Astrocyte of the cerebellum (primary cell): ENCODE data around the gene DGCR8.

Experiments
- DNase-seq: peaks from one replicate; pipeline ENCODE4 v3.0.0-alpha.2; 2011; ENCODE audit warnings: low read depth
- H3K4me3 ChIP-seq: 2 replicates; pipeline ENCODE4 v1.5.1; 2011; ENCODE audit warnings: mild to moderate bottlenecking, low read depth, low read length, moderate library complexity
- CTCF ChIP-seq: IDR thresholded peaks from 2 replicates; pipeline ENCODE4 v1.5.1; 2012; ENCODE audit warnings: low read length, low read depth, moderate library complexity, mild to moderate bottlenecking; ENCODE audit errors: missing control alignments
- in situ Hi-C: cut with HindIII; loops from 2 replicates; pipeline ENCODE4 v1.10.0; 2017; ENCODE audit warnings: low sequenced_read_pairs

The DGCR8 gene

GRCh38 chr22:20130731-20131596, 50.9 kb downstream of the DGCR8 start:
- TF ChIP-seq CTCF = no peak
- peak; percentile 49 for DNase-seq
- H3K4me3 ChIP-seq = peak overlapping the region; percentile 79
- in situ Hi-C loops = no loop called here

- DNase-seq = no peak
- peak within 1 kb of the TSS; percentile 79 for H3K4me3 ChIP-seq
- in situ Hi-C loops = no loop called here
- no peak for TF ChIP-seq CTCF
Observed at GRCh38 chr22:20131597-20131858, 51.5 kb downstream of the DGCR8 start, which contains the start of gene ZDHHC8. TSS of gene ZDHHC8 (plus strand) at chr22:20131804. CDS start at chr22:20131948, 144 bp downstream.

- DNase-seq = no peak
- H3K4me3 ChIP-seq = peak overlapping the region; percentile 79
- in situ Hi-C loops = no loop called here
- no peak for TF ChIP-seq CTCF
Observed at GRCh38 chr22:20131859-20132685, 52.0 kb downstream of the DGCR8 start.

DNA sequence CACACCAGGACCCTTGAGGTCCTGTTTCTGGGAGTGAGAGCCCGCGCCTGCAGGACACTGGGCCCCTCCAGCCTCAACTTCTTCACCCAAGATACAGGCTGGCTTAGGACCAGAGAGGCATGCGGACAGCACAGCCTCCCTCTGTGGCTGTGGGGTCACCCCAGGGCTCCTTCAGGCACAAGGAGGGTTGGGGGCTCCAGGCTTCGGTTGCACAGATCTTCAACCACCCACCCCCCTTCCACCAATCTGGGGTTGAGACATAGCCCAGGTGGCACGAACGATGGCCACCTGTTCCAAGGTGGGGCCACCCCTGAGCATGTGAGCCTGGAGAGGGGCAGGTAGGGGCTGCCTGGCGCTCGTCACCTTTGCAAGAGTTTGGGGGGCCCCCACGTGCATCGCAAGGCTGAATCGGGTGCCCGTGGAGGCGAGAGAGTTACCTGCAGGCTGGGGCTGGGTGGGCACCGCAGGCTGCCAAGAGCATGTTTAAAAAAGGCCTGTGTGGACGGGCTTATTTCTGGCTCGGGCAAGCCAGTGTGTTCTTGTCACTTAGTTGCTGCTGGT, 52.7 kb downstream of the DGCR8 start:
- DNase-seq = no peak
- in situ Hi-C loops = no loop called here
- H3K4me3 ChIP-seq = peak overlapping the region; percentile 79
- no peak for TF ChIP-seq CTCF

- TF ChIP-seq CTCF = no peak
- in situ Hi-C loops = no loop called here
- DNase-seq = no peak
- H3K4me3 ChIP-seq = no peak overlapping the region
Observed at GRCh38 chr22:20133930-20134549, 54.0 kb downstream of the DGCR8 start.

- no peak overlapping the region for H3K4me3 ChIP-seq
- no peak for DNase-seq
- no peak for TF ChIP-seq CTCF
- in situ Hi-C loops = no loop called here
Observed at GRCh38 chr22:20135265-20135664, 55.2 kb downstream of the DGCR8 start.
